SK-N-SH (cell line): ENCODE results near the gene ADD1. TPM values are rescaled to one million over a fixed set of nuclear protein-coding genes. Genes with fewer than 3 reads are reported as not detected.

ENCODE experiments used
- CTCF ChIA-PET: fragments of 300-600, 350-600 bp; formaldehyde crosslinking; extraction: SDS; loops from one replicate; lab custom pipeline; 2021; lab: Yijun Ruan, JAX
- POLR2A ChIA-PET: fragments of 350-600 bp; sonication (Branson Sonifier 250); formaldehyde crosslinking; extraction: SDS; loops from one replicate; lab custom pipeline; 2020; ENCODE audit warnings: antibody characterized with exemption, inconsistent platforms; lab: Yijun Ruan, JAX
- DNase-seq: peaks from one replicate; pipeline ENCODE4 v3.0.0; 2012
- H2AFZ ChIP-seq: fragments of 200-600 bp; sonication (generic); 2 replicates; pipeline ENCODE4 v1.8.1; 2016; ENCODE audit warnings: antibody characterized with exemption, mild to moderate bottlenecking, low read depth
- H3F3A ChIP-seq: fragments of 200-600 bp; sonication (generic); replicated peaks from 2 replicates; pipeline ENCODE3; 2016; ENCODE audit warnings: antibody characterized with exemption, mild to moderate bottlenecking; ENCODE audit not compliant: insufficient read depth
- H3K27ac ChIP-seq, 2 experiments: fragments of 200-500 bp in 1 of 2; fragments of 200-600 bp in 1 of 2; sonication (Bioruptor generic) in 1 of 2; sonication (generic), shearing (Covaris generic) in 1 of 2; 2 replicates each; pipeline versions ENCODE4 v1.5.1 to v1.6.1; 2014 to 2016; ENCODE audit warnings: low read depth in 2 of 2, inconsistent platforms in 1 of 2, low read length in 1 of 2, mild to moderate bottlenecking in 1 of 2, mixed read lengths in 1 of 2
- H3K27me3 ChIP-seq: fragments of 200-600 bp; sonication (generic), shearing (Covaris generic); 2 replicates; pipeline ENCODE4 v1.6.1; 2016; ENCODE audit warnings: mixed run types; ENCODE audit not compliant: insufficient read depth
- H3K36me3 ChIP-seq, 2 experiments: fragments of 200-500 bp in 1 of 2; fragments of 200-600 bp in 1 of 2; sonication (Bioruptor generic) in 1 of 2; sonication (generic) in 1 of 2; replicated peaks in 1 of 2; 2 replicates each; pipeline versions ENCODE3 to v1.5.1; 2014 to 2016; ENCODE audit warnings: low read length in 1 of 2, mild to moderate bottlenecking in 1 of 2; ENCODE audit not compliant: insufficient read depth in 2 of 2, control insufficient read depth in 1 of 2
- H3K4me1 ChIP-seq, 2 experiments: fragments of 200-500 bp in 1 of 2; fragments of 200-600 bp in 1 of 2; sonication (Bioruptor generic) in 1 of 2; sonication (generic), shearing (Covaris generic) in 1 of 2; 2 replicates each; pipeline versions ENCODE4 v1.5.1 to v1.6.1; 2014 to 2016; ENCODE audit warnings: low read depth in 1 of 2, low read length in 1 of 2, mixed run types in 1 of 2; ENCODE audit not compliant: insufficient read depth in 2 of 2, control insufficient read depth in 1 of 2
- H3K4me2 ChIP-seq: fragments of 200-600 bp; sonication (generic), shearing (Covaris generic); 2 replicates; pipeline ENCODE4 v1.6.1; 2017; ENCODE audit warnings: mixed run types
- H3K4me3 ChIP-seq, 2 experiments: fragments of 200-500 bp in 1 of 2; fragments of 200-600 bp in 1 of 2; sonication (Bioruptor generic) in 1 of 2; sonication (generic), shearing (Covaris generic) in 1 of 2; 2 replicates each; pipeline versions ENCODE4 v1.5.1 to v1.8.1; 2014 to 2016; ENCODE audit warnings: low read depth in 2 of 2, inconsistent platforms in 1 of 2, low read length in 1 of 2, mild to moderate bottlenecking in 1 of 2, mixed read lengths in 1 of 2, moderate library complexity in 1 of 2
- H3K79me2 ChIP-seq: fragments of 200-600 bp; sonication (generic); 2 replicates; pipeline ENCODE4 v1.8.1; 2017; ENCODE audit warnings: mild to moderate bottlenecking; ENCODE audit not compliant: insufficient read depth
- H3K9ac ChIP-seq: fragments of 200-600 bp; sonication (generic); 2 replicates; pipeline ENCODE4 v1.6.1; 2017; ENCODE audit warnings: mixed run types
- H3K9me2 ChIP-seq: fragments of 200-600 bp; sonication (generic); 2 replicates; pipeline ENCODE4 v1.6.1; 2017; ENCODE audit warnings: mixed run types
- H3K9me3 ChIP-seq: fragments of 200-600 bp; sonication (generic); 2 replicates; pipeline ENCODE4 v1.6.1; 2017; ENCODE audit warnings: mixed run types, mild to moderate bottlenecking, moderate library complexity
- H4K20me1 ChIP-seq: fragments of 200-600 bp; sonication (generic); 2 replicates; pipeline ENCODE4 v1.6.1; 2017; ENCODE audit warnings: mild to moderate bottlenecking, mixed run types; ENCODE audit not compliant: insufficient read depth
- CHD2 ChIP-seq: fragments of 150-350 bp; IDR thresholded peaks from 2 replicates; pipeline ENCODE4 v1.6.1; 2018; ENCODE audit warnings: low read length; ENCODE audit not compliant: partially characterized antibody
- ELF1 ChIP-seq: IDR thresholded peaks from 2 replicates; pipeline ENCODE4 v1.4.0; 2012
- FOSL2 ChIP-seq: IDR thresholded peaks from 2 replicates; pipeline ENCODE4 v1.4.0; 2012; ENCODE audit warnings: low read depth, mild to moderate bottlenecking, moderate library complexity, borderline replicate concordance
- FOXM1 ChIP-seq: IDR thresholded peaks from 2 replicates; pipeline ENCODE4 v1.4.0; 2012; ENCODE audit warnings: low read depth, mild to moderate bottlenecking
- GABPA ChIP-seq: IDR thresholded peaks from 2 replicates; pipeline ENCODE4 v1.4.0; 2012; ENCODE audit warnings: low read depth, mild to moderate bottlenecking
- GATA2 ChIP-seq: sonication (generic); formaldehyde crosslinking; IDR thresholded peaks from 2 replicates; pipeline ENCODE4 v1.5.0; 2020; ENCODE audit warnings: mild to moderate bottlenecking, missing genetic modification reagents
- MAX ChIP-seq: IDR thresholded peaks from 2 replicates; pipeline ENCODE4 v1.4.0; 2012; ENCODE audit warnings: low read depth
- NRF1 ChIP-seq: IDR thresholded peaks from 2 replicates; pipeline ENCODE4 v1.6.1; 2012; ENCODE audit warnings: low read depth, mild to moderate bottlenecking, low read length
- POLR2AphosphoS5 ChIP-seq: IDR thresholded peaks from 2 replicates; pipeline ENCODE4 v1.6.1; 2012; ENCODE audit warnings: low read depth, low read length
- RCOR1 ChIP-seq: fragments of 150-350 bp; IDR thresholded peaks from 2 replicates; pipeline ENCODE4 v1.6.1; 2017; ENCODE audit warnings: antibody characterized with exemption, low read length
- SIN3A ChIP-seq: IDR thresholded peaks from 2 replicates; pipeline ENCODE4 v1.6.1; 2012; ENCODE audit warnings: low read depth, mild to moderate bottlenecking, low read length, moderate library complexity, borderline replicate concordance
- SMC3 ChIP-seq: IDR thresholded peaks from 2 replicates; pipeline ENCODE4 v1.6.1; 2012; ENCODE audit warnings: low read depth, low read length, improper control_type of control experiment
- TAF1 ChIP-seq: IDR thresholded peaks from 2 replicates; pipeline ENCODE4 v1.6.1; 2012; ENCODE audit warnings: low read depth, mild to moderate bottlenecking, low read length, moderate library complexity, borderline replicate concordance
- USF2 ChIP-seq: fragments of 150-350 bp; IDR thresholded peaks from 2 replicates; pipeline ENCODE4 v1.6.1; 2017; ENCODE audit warnings: antibody characterized with exemption, low read length, low read depth, borderline replicate concordance
- ZBTB33 ChIP-seq: IDR thresholded peaks from 2 replicates; pipeline ENCODE4 v1.4.0; 2012; ENCODE audit warnings: low read depth, borderline replicate concordance
- WGBS: methylation state at CpG from one replicate; pipeline ENCODE4 v1.1.6; 2017; ENCODE audit warnings: low lambda C conversion rate; 5-methylcytosine and 5-hydroxymethylcytosine counted together
- polyA plus RNA-seq, 3 experiments: library from polyadenylated mRNA; depleted of rRNA; stranded (reverse); fragments of >200 nt; gene quantifications; 2 replicates each; pipeline ENCODE4 v1.2.3, GENCODE V29; 2012
- TF ChIP-seq, protein P1 (sequence below): fragments of 150-350 bp; IDR thresholded peaks from 2 replicates; pipeline ENCODE4 v1.6.1; 2016; ENCODE audit warnings: mild to moderate bottlenecking, low read depth, low read length

ADD1 gene
- polyA plus RNA-seq, 1 of the 3 experiments (the other 2 are of a cell fraction) = 155 TPM

- Histone ChIP-seq H3K9ac (no peak overlapping the region), H3K79me2 (0 out of 2 replicates have a peak, but pooled peaks cover 3% of the 10 kb centered on the region), H3K36me3 (peaks cover 35 to 82% of the 10 kb centered on the region in 2 experiments), H3K27ac (no peak overlapping the region), H3K4me1 (no peaks in the 10 kb centered on the region), H2AFZ (no peak overlapping the region), H3K4me2 (no peak overlapping the region), H3K27me3 (no peaks in the 10 kb centered on the region), H3K9me2 (no peaks in the 10 kb centered on the region), H4K20me1 (no peaks in the 10 kb centered on the region), H3K4me3 (no peak overlapping the region), H3F3A (no peaks in the 10 kb centered on the region), H3K9me3 (no peaks in the 10 kb centered on the region)
- 85% methylated on average over 11 of the region's 11 CpGs for WGBS
- POLR2A ChIA-PET = no interaction called here
- no peak for DNase-seq
- no peak for TF ChIP-seq NRF1
- no peak for TF ChIP-seq USF2
- TF ChIP-seq GATA2 (CRISPR knock-in tag) = no peak
- no peak for TF ChIP-seq POLR2AphosphoS5
- TF ChIP-seq FOXM1 = no peak
- no peak for TF ChIP-seq GABPA
- no peak for TF ChIP-seq TAF1
- no peak for TF ChIP-seq RCOR1
- TF ChIP-seq MAX = no peak
- no peak for TF ChIP-seq FOSL2
- TF ChIP-seq SMC3 = no peak
- no peak for TF ChIP-seq ZBTB33
- TF ChIP-seq CHD2 = no peak
- TF ChIP-seq SIN3A = no peak
- TF ChIP-seq, protein P1, sequence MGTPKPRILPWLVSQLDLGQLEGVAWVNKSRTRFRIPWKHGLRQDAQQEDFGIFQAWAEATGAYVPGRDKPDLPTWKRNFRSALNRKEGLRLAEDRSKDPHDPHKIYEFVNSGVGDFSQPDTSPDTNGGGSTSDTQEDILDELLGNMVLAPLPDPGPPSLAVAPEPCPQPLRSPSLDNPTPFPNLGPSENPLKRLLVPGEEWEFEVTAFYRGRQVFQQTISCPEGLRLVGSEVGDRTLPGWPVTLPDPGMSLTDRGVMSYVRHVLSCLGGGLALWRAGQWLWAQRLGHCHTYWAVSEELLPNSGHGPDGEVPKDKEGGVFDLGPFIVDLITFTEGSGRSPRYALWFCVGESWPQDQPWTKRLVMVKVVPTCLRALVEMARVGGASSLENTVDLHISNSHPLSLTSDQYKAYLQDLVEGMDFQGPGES = no peak
- TF ChIP-seq ELF1 = no peak
- CTCF ChIA-PET = interaction anchor here (0.6 to 3.8 kb wide), 3 partner anchors 11 to 34 kb away, joined by 3 to 30 read pairs (median 3); no protein-coding TSS in a partner anchor
Measured at GRCh38 chr4:2944091-2944482, 100.4 kb downstream of the ADD1 start.
